Activated naive CD8-positive, alpha-beta T cell (primary cell): ENCODE data around the gene CASP2.

ENCODE experiments used
- H3K27ac Mint-ChIP-seq: one replicate; pipeline ENCODE4 v1.8.0; 2021; ENCODE audit warnings: mixed read lengths
- H3K27me3 Mint-ChIP-seq: one replicate; pipeline ENCODE4 v1.8.0; 2021; ENCODE audit warnings: mixed read lengths
- H3K36me3 Mint-ChIP-seq: one replicate; pipeline ENCODE4 v1.8.0; 2021; ENCODE audit warnings: mixed read lengths
- H3K4me1 Mint-ChIP-seq: one replicate; pipeline ENCODE4 v1.8.0; 2021; ENCODE audit warnings: low read depth, mixed read lengths
- H3K4me3 Mint-ChIP-seq: one replicate; pipeline ENCODE4 v1.8.0; 2021; ENCODE audit warnings: mild to moderate bottlenecking, mixed read lengths
- H3K9me3 Mint-ChIP-seq: one replicate; pipeline ENCODE4 v1.8.0; 2021; ENCODE audit warnings: low read depth, mixed read lengths

Gene CASP2

GRCh38 chr7:143287935-143288826 lies at the start of gene CASP2:
Gene CASP2, plus strand, starts transcription at chr7:143288351. Its CDS starts 105 bp downstream, at chr7:143288456.
- peak within 1 kb of the TSS; percentile 96 for H3K27ac Mint-ChIP-seq

GRCh38 chr7:143239813-143240212 lies 48.3 kb upstream of the CASP2 start:
- Mint-ChIP-seq H3K4me3 (no peak overlapping the region), H3K4me1 (peaks cover 17% of the 10 kb centered on the region), H3K27ac (no peak overlapping the region)

More at GRCh38 chr7:143287935-143288826, at the start of gene CASP2:
- Mint-ChIP-seq H3K4me3 (peak within 1 kb of the TSS; percentile 98), H3K36me3 (peaks cover 5% of the 10 kb centered on the region), H3K27me3 (no peaks in the 10 kb centered on the region), H3K9me3 (no peaks in the 10 kb centered on the region), H3K4me1 (peaks cover 59% of the 10 kb centered on the region)

GRCh38 chr7:143240291-143241168 lies 47.6 kb upstream of the CASP2 start:
- Mint-ChIP-seq H3K9me3 (peaks cover 16% of the 10 kb centered on the region), H3K4me1 (peaks cover 23% of the 10 kb centered on the region), H3K27ac (no peak overlapping the region), H3K4me3 (no peak overlapping the region), H3K36me3 (peaks cover 12% of the 10 kb centered on the region), H3K27me3 (peaks cover 3% of the 10 kb centered on the region)

More at GRCh38 chr7:143239813-143240212, 48.3 kb upstream of the CASP2 start:
- peaks cover 3% of the 10 kb centered on the region for H3K27me3 Mint-ChIP-seq
- H3K36me3 Mint-ChIP-seq: peaks cover 15% of the 10 kb centered on the region
- H3K9me3 Mint-ChIP-seq: peaks cover 16% of the 10 kb centered on the region

- Mint-ChIP-seq H3K27ac (no peak overlapping the region), H3K4me1 (peaks cover 41% of the 10 kb centered on the region), H3K4me3 (no peak overlapping the region)
Measured at GRCh38 chr7:143242306-143242705, 45.8 kb upstream of the CASP2 start.

GRCh38 chr7:143243111-143243510 lies 45.0 kb upstream of the CASP2 start:
- H3K4me3 Mint-ChIP-seq: no peak overlapping the region
- no peaks in the 10 kb centered on the region for H3K27me3 Mint-ChIP-seq
- no peak overlapping the region for H3K27ac Mint-ChIP-seq
- H3K36me3 Mint-ChIP-seq: no peaks in the 10 kb centered on the region
- H3K4me1 Mint-ChIP-seq: peaks cover 47% of the 10 kb centered on the region
- no peaks in the 10 kb centered on the region for H3K9me3 Mint-ChIP-seq

More at GRCh38 chr7:143242306-143242705, 45.8 kb upstream of the CASP2 start:
- no peaks in the 10 kb centered on the region for H3K36me3 Mint-ChIP-seq
- peaks cover 2% of the 10 kb centered on the region for H3K9me3 Mint-ChIP-seq
- H3K27me3 Mint-ChIP-seq: no peaks in the 10 kb centered on the region

- H3K4me3 Mint-ChIP-seq: no peak overlapping the region
- peak overlapping the region; percentile 25 for H3K27ac Mint-ChIP-seq
- no peaks in the 10 kb centered on the region for H3K27me3 Mint-ChIP-seq
- H3K9me3 Mint-ChIP-seq: no peaks in the 10 kb centered on the region
- peaks cover 2% of the 10 kb centered on the region for H3K36me3 Mint-ChIP-seq
- H3K4me1 Mint-ChIP-seq: peaks cover 51% of the 10 kb centered on the region
Measured at GRCh38 chr7:143243614-143244013, 44.5 kb upstream of the CASP2 start.

- Mint-ChIP-seq H3K4me3 (peak overlapping the region; percentile 30), H3K27me3 (no peaks in the 10 kb centered on the region)
Measured at GRCh38 chr7:143244321-143244720, 43.8 kb upstream of the CASP2 start.

GRCh38 chr7:143245123-143245522 lies 43.0 kb upstream of the CASP2 start:
- H3K36me3 Mint-ChIP-seq: peaks cover 4% of the 10 kb centered on the region
- H3K4me1 Mint-ChIP-seq: peaks cover 65% of the 10 kb centered on the region
- no peaks in the 10 kb centered on the region for H3K27me3 Mint-ChIP-seq
- peaks cover 5% of the 10 kb centered on the region for H3K9me3 Mint-ChIP-seq
- peak overlapping the region; percentile 81 for H3K27ac Mint-ChIP-seq
- peak overlapping the region; percentile 48 for H3K4me3 Mint-ChIP-seq

More at GRCh38 chr7:143244321-143244720, 43.8 kb upstream of the CASP2 start:
- Mint-ChIP-seq H3K9me3 (no peaks in the 10 kb centered on the region), H3K36me3 (peaks cover 4% of the 10 kb centered on the region), H3K4me1 (peaks cover 58% of the 10 kb centered on the region), H3K27ac (peak overlapping the region; percentile 30)

GRCh38 chr7:143247372-143247771 lies 40.8 kb upstream of the CASP2 start:
- Mint-ChIP-seq H3K4me1 (peaks cover 82% of the 10 kb centered on the region), H3K9me3 (peaks cover 5% of the 10 kb centered on the region), H3K4me3 (no peak overlapping the region), H3K27me3 (no peaks in the 10 kb centered on the region), H3K36me3 (peaks cover 8% of the 10 kb centered on the region), H3K27ac (peak overlapping the region; percentile 80)

- peaks cover 10% of the 10 kb centered on the region for H3K36me3 Mint-ChIP-seq
- H3K27ac Mint-ChIP-seq: peak overlapping the region; percentile 43
- peaks cover 8% of the 10 kb centered on the region for H3K9me3 Mint-ChIP-seq
Measured at GRCh38 chr7:143248761-143249354, 39.3 kb upstream of the CASP2 start.

GRCh38 chr7:143250199-143250598 lies 38.0 kb upstream of the CASP2 start:
- Mint-ChIP-seq H3K9me3 (peaks cover 8% of the 10 kb centered on the region), H3K4me1 (peaks cover 86% of the 10 kb centered on the region), H3K4me3 (no peak overlapping the region), H3K27ac (peak overlapping the region; percentile 64), H3K27me3 (no peaks in the 10 kb centered on the region), H3K36me3 (peaks cover 13% of the 10 kb centered on the region)

More at GRCh38 chr7:143248761-143249354, 39.3 kb upstream of the CASP2 start:
- Mint-ChIP-seq H3K4me1 (peaks cover 86% of the 10 kb centered on the region), H3K27me3 (no peaks in the 10 kb centered on the region), H3K4me3 (no peak overlapping the region)

- Mint-ChIP-seq H3K27me3 (no peaks in the 10 kb centered on the region), H3K36me3 (peaks cover 13% of the 10 kb centered on the region), H3K9me3 (peaks cover 8% of the 10 kb centered on the region), H3K27ac (peak overlapping the region; percentile 64), H3K4me1 (peaks cover 86% of the 10 kb centered on the region), H3K4me3 (peak overlapping the region; percentile 35)
Measured at GRCh38 chr7:143250822-143251221, 37.3 kb upstream of the CASP2 start.

GRCh38 chr7:143252006-143252405 lies 36.1 kb upstream of the CASP2 start:
- peak overlapping the region; percentile 67 for H3K27ac Mint-ChIP-seq
- no peaks in the 10 kb centered on the region for H3K27me3 Mint-ChIP-seq
- H3K36me3 Mint-ChIP-seq: peaks cover 13% of the 10 kb centered on the region
- H3K9me3 Mint-ChIP-seq: peaks cover 8% of the 10 kb centered on the region
- H3K4me1 Mint-ChIP-seq: peaks cover 83% of the 10 kb centered on the region
- H3K4me3 Mint-ChIP-seq: peak overlapping the region; percentile 15

- H3K4me1 Mint-ChIP-seq: peaks cover 77% of the 10 kb centered on the region
Measured at GRCh38 chr7:143255564-143255963, 32.6 kb upstream of the CASP2 start.

More at GRCh38 chr7:143255564-143255963, 32.6 kb upstream of the CASP2 start:
- Mint-ChIP-seq H3K9me3 (peaks cover 3% of the 10 kb centered on the region), H3K27me3 (no peaks in the 10 kb centered on the region), H3K27ac (no peak overlapping the region), H3K4me3 (peak overlapping the region; percentile 28), H3K36me3 (peaks cover 9% of the 10 kb centered on the region)
